Parathyroid adenoma (tissue), 2 donors: ENCODE measurements around the gene ZNF135.

Experiments used
- H2AFZ ChIP-seq: fragments of 300-600 bp; sonication (generic); one replicate; pipeline ENCODE4 v1.7.0; 2017; ENCODE audit warnings: antibody characterized with exemption, mild to moderate bottlenecking
- H3K27ac ChIP-seq: fragments of 300-600 bp; sonication (generic); one replicate; pipeline ENCODE4 v1.7.0; 2017
- H3K27me3 ChIP-seq: fragments of 300-600 bp; sonication (generic); one replicate; pipeline ENCODE4 v1.7.0; 2017; ENCODE audit warnings: low read length; ENCODE audit not compliant: control insufficient read depth, insufficient read depth
- H3K36me3 ChIP-seq: fragments of 300-600 bp; sonication (generic); one replicate; pipeline ENCODE4 v1.7.0; 2017; ENCODE audit warnings: low read length; ENCODE audit not compliant: control insufficient read depth, insufficient read depth
- H3K4me1 ChIP-seq: fragments of 300-600 bp; sonication (generic); one replicate; pipeline ENCODE4 v1.7.0; 2017; ENCODE audit warnings: control low read depth
- H3K4me2 ChIP-seq: fragments of 300-600 bp; sonication (generic); one replicate; pipeline ENCODE4 v1.7.0; 2017; ENCODE audit warnings: low read length
- H3K4me3 ChIP-seq: fragments of 300-600 bp; sonication (generic); one replicate; pipeline ENCODE4 v1.7.0; 2017; ENCODE audit warnings: low read depth, low read length
- H3K79me2 ChIP-seq: fragments of 300-600 bp; sonication (generic); one replicate; pipeline ENCODE4 v1.7.0; 2017; ENCODE audit warnings: control low read depth
- H3K9ac ChIP-seq: fragments of 300-600 bp; sonication (generic); one replicate; pipeline ENCODE4 v1.7.0; 2017; ENCODE audit warnings: mild to moderate bottlenecking
- H3K9me3 ChIP-seq: fragments of 300-600 bp; sonication (generic); one replicate; pipeline ENCODE4 v1.7.0; 2017; ENCODE audit warnings: low read length; ENCODE audit not compliant: control insufficient read depth
- CTCF ChIP-seq: fragments of 300-600 bp; sonication (generic); IDR thresholded peaks from one replicate; pipeline ENCODE4 v1.7.0; 2017; ENCODE audit warnings: antibody characterized with exemption, mild to moderate bottlenecking
- donor health status: primary hyperparathyroidism.

Gene ZNF135

GRCh38 chr19:58079792-58080191 lies 20.7 kb downstream of the ZNF135 start:
- Histone ChIP-seq H3K4me3 (no peak overlapping the region), H3K36me3 (no peaks in the 10 kb centered on the region), H3K27ac (no peak overlapping the region), H3K79me2 (no peaks in the 10 kb centered on the region), H2AFZ (no peak overlapping the region), H3K9ac (no peak overlapping the region), H3K4me2 (no peak overlapping the region), H3K9me3 (no peaks in the 10 kb centered on the region), H3K4me1 (no peaks in the 10 kb centered on the region), H3K27me3 (no peaks in the 10 kb centered on the region)
- no peak for TF ChIP-seq CTCF

- H3K4me1 ChIP-seq: no peaks in the 10 kb centered on the region
- no peak overlapping the region for H3K9ac ChIP-seq
- no peaks in the 10 kb centered on the region for H3K79me2 ChIP-seq
- H3K4me3 ChIP-seq: no peak overlapping the region
- no peaks in the 10 kb centered on the region for H3K27me3 ChIP-seq
- no peaks in the 10 kb centered on the region for H3K36me3 ChIP-seq
- TF ChIP-seq CTCF: no peak
- H3K4me2 ChIP-seq: no peak overlapping the region
- no peak overlapping the region for H2AFZ ChIP-seq
- H3K27ac ChIP-seq: no peak overlapping the region
- no peaks in the 10 kb centered on the region for H3K9me3 ChIP-seq
Measured at GRCh38 chr19:58083021-58083420, 23.9 kb downstream of the ZNF135 start.

GRCh38 chr19:58084596-58085347 lies 25.7 kb downstream of the ZNF135 start:
- Histone ChIP-seq H2AFZ (no peak overlapping the region), H3K4me3 (no peak overlapping the region), H3K79me2 (no peaks in the 10 kb centered on the region), H3K4me1 (no peaks in the 10 kb centered on the region), H3K9ac (no peak overlapping the region), H3K27me3 (no peaks in the 10 kb centered on the region), H3K4me2 (no peak overlapping the region), H3K9me3 (no peaks in the 10 kb centered on the region), H3K36me3 (no peaks in the 10 kb centered on the region), H3K27ac (no peak overlapping the region)
- TF ChIP-seq CTCF: no peak

GRCh38 chr19:58085348-58085875 lies 26.3 kb downstream of the ZNF135 start:
- Histone ChIP-seq H3K27ac (no peak overlapping the region), H2AFZ (no peak overlapping the region), H3K9ac (no peak overlapping the region), H3K4me2 (no peak overlapping the region), H3K36me3 (no peaks in the 10 kb centered on the region), H3K79me2 (no peaks in the 10 kb centered on the region), H3K4me1 (no peaks in the 10 kb centered on the region), H3K4me3 (no peak overlapping the region), H3K27me3 (no peaks in the 10 kb centered on the region), H3K9me3 (no peaks in the 10 kb centered on the region)
- TF ChIP-seq CTCF: no peak
